Common myeloid progenitor, CD34-positive (primary cell): ENCODE results near the gene ZNF155.
A peak's percentile ranks its signal among the peaks of the same experiment; 100 is the strongest.

ENCODE experiments used
- CTCF ChIA-PET: fragments of 350-600 bp; sonication (Branson Sonifier 250); formaldehyde crosslinking; loops from one replicate; lab custom pipeline; 2021; ENCODE audit warnings: antibody characterized with exemption; lab: Charles Lee
- POLR2A ChIA-PET: fragments of 350-600 bp; sonication (Branson Sonifier 250); formaldehyde crosslinking; loops from one replicate; lab custom pipeline; 2021; ENCODE audit warnings: antibody characterized with exemption; lab: Charles Lee
- DNase-seq, 3 donors: peaks; one replicate each; pipeline versions ENCODE4 v3.0.0 to v3.0.0-alpha.2; 2013
- H3K27ac ChIP-seq, 2 experiments: 1 replicate in 1 of 2; 2 replicates in 1 of 2; pipeline ENCODE4 v1.7.0; 2013; ENCODE audit warnings: inconsistent platforms in 2 of 2, low read length in 2 of 2, mild to moderate bottlenecking in 2 of 2, low read depth in 1 of 2, moderate library complexity in 1 of 2; ENCODE audit not compliant: severe bottlenecking in 2 of 2, insufficient read depth in 1 of 2, poor library complexity in 1 of 2
- H3K27me3 ChIP-seq, 5 experiments: replicated peaks in 2 of 5; 1 replicate in 3 of 5; 2 replicates in 2 of 5; pipeline versions ENCODE4 v1.6.1 to v1.7.0; 2013; ENCODE audit warnings: low read length in 4 of 5, mild to moderate bottlenecking in 2 of 5, moderate library complexity in 2 of 5, inconsistent platforms in 1 of 5; ENCODE audit not compliant: insufficient read depth in 5 of 5, control insufficient read depth in 4 of 5
- H3K36me3 ChIP-seq, 4 experiments: 1 replicate in 2 of 4; 2 replicates in 2 of 4; pipeline versions ENCODE4 v1.6.1 to v1.7.0; 2013; ENCODE audit warnings: low read length in 3 of 4, control low read depth in 1 of 4, mild to moderate bottlenecking in 1 of 4; ENCODE audit not compliant: control insufficient read depth in 4 of 4, insufficient read depth in 4 of 4
- H3K4me1 ChIP-seq, 4 experiments: 1 replicate in 3 of 4; 2 replicates in 1 of 4; pipeline versions ENCODE4 v1.6.1 to v1.7.1; 2013; ENCODE audit warnings: low read length in 3 of 4, mild to moderate bottlenecking in 3 of 4, control low read depth in 1 of 4, inconsistent platforms in 1 of 4, moderate library complexity in 1 of 4; ENCODE audit not compliant: control insufficient read depth in 4 of 4, insufficient read depth in 4 of 4; ENCODE audit errors: control extremely low read depth in 1 of 4
- H3K4me3 ChIP-seq, 7 experiments: 1 replicate in 4 of 7; 2 replicates in 3 of 7; pipeline versions ENCODE4 v1.5.1 to v1.7.0; 2013; ENCODE audit warnings: mild to moderate bottlenecking in 7 of 7, low read length in 6 of 7, moderate library complexity in 6 of 7, inconsistent platforms in 2 of 7, low read depth in 2 of 7, control low read depth in 1 of 7; ENCODE audit not compliant: insufficient read depth in 4 of 7, control insufficient read depth in 1 of 7; ENCODE audit errors: extremely low read depth in 1 of 7
- H3K9me3 ChIP-seq, 5 experiments: 1 replicate in 4 of 5; 2 replicates in 1 of 5; pipeline versions ENCODE4 v1.6.1 to v1.7.1; 2013; ENCODE audit warnings: low read length in 4 of 5, mild to moderate bottlenecking in 2 of 5, inconsistent platforms in 1 of 5, low read depth in 1 of 5, moderate library complexity in 1 of 5; ENCODE audit not compliant: control insufficient read depth in 4 of 5, insufficient read depth in 2 of 5; ENCODE audit errors: control extremely low read depth in 1 of 5
- WGBS: methylation state at CpG from one replicate; pipeline ENCODE4 v1.1.5; 2013; ENCODE audit not compliant: insufficient coverage; 5-methylcytosine and 5-hydroxymethylcytosine counted together

Gene ZNF155

GRCh38 chr19:44021221-44021620 is 37.2 kb downstream of the ZNF155 start:
- Histone ChIP-seq H3K27ac (no peak overlapping the region), H3K4me3 (no peak overlapping the region), H3K27me3 (no peaks in the 10 kb centered on the region), H3K36me3 (no peaks in the 10 kb centered on the region), H3K4me1 (peaks cover 0 to 12% (median 11%) of the 10 kb centered on the region in 4 experiments), H3K9me3 (peaks cover 2 to 24% (median 7%) of the 10 kb centered on the region in 5 experiments)
- no peak for DNase-seq
- ChIA-PET POLR2A (no interaction called here), CTCF (no interaction called here)

GRCh38 chr19:44024900-44025216 is 40.9 kb downstream of the ZNF155 start:
- Histone ChIP-seq H3K9me3 (peaks cover 10 to 37% (median 23%) of the 10 kb centered on the region in 5 experiments), H3K27ac (peak overlapping the region in 1 of 2 experiments; percentile 87), H3K36me3 (peaks cover 24 to 33% (median 27%) of the 10 kb centered on the region in 4 experiments), H3K4me1 (peaks cover 0 to 12% (median 12%) of the 10 kb centered on the region in 4 experiments), H3K27me3 (no peaks in the 10 kb centered on the region), H3K4me3 (peak overlapping the region in 6 of 7 experiments; percentile 85 to 97 (median 93))
- ChIA-PET CTCF (no interaction called here), POLR2A (interaction anchor here (0.9 to 1.1 kb wide), 2 partner anchors 22 to 26 kb away, joined by 4 to 5 read pairs; partner anchors contain the start of gene ZNF230)
- 33% methylated on average over 3 of the region's 4 CpGs for WGBS
- DNase-seq, result no peak

- POLR2A ChIA-PET, result interaction anchor here (0.9 to 1.1 kb wide), 2 partner anchors 23 to 26 kb away, joined by 4 to 5 read pairs; partner anchors contain the start of gene ZNF230
Measured at GRCh38 chr19:44025217-44025936, 41.4 kb downstream of the ZNF155 start, which contains the start of gene ZNF222. Gene ZNF222, plus strand, starts transcription at chr19:44025379. Its CDS starts 58 bp downstream, at chr19:44025437.

GRCh38 chr19:44026622-44027021 is 42.6 kb downstream of the ZNF155 start:
- CTCF ChIA-PET, result no interaction called here
- DNase-seq, result no peak
- Histone ChIP-seq H3K4me1 (peaks cover 0 to 12% (median 12%) of the 10 kb centered on the region in 4 experiments), H3K27ac (no peak overlapping the region), H3K36me3 (peaks cover 32 to 51% (median 40%) of the 10 kb centered on the region in 4 experiments), H3K4me3 (no peak overlapping the region), H3K9me3 (peaks cover 17 to 48% (median 31%) of the 10 kb centered on the region in 5 experiments), H3K27me3 (no peaks in the 10 kb centered on the region)
- POLR2A ChIA-PET, result interaction anchor here (0.6 kb wide), 1 partner anchor 271 kb away, joined by 5 read pairs; no protein-coding TSS in a partner anchor
- WGBS, result 100% methylated on average over 3 of the region's 6 CpGs

More at GRCh38 chr19:44025217-44025936, 41.4 kb downstream of the ZNF155 start, which contains the start of gene ZNF222:
- 5% methylated on average over 24 of the region's 37 CpGs for WGBS
- Histone ChIP-seq H3K27me3 (no peaks in the 10 kb centered on the region), H3K9me3 (peaks cover 15 to 39% (median 28%) of the 10 kb centered on the region in 5 experiments), H3K4me3 (peak within 1 kb of the TSS; percentile 85 to 97 (median 95)), H3K27ac (peak within 1 kb of the TSS; percentile 74 to 87), H3K4me1 (peaks cover 0 to 12% (median 12%) of the 10 kb centered on the region in 4 experiments), H3K36me3 (peaks cover 24 to 38% (median 31%) of the 10 kb centered on the region in 4 experiments)
- CTCF ChIA-PET, result interaction anchor here (0.6 kb wide), 1 partner anchor 285 kb away, joined by 4 read pairs; no protein-coding TSS in a partner anchor
- peak; percentile 94 to 97 (median 97) for DNase-seq

- peaks cover 41 to 60% (median 46%) of the 10 kb centered on the region in 4 experiments for H3K36me3 ChIP-seq
- no peak overlapping the region for H3K27ac ChIP-seq
- CTCF ChIA-PET, result interaction anchor here (1.6 kb wide), 1 partner anchor 13 kb away, joined by 4 read pairs; no protein-coding TSS in a partner anchor
- peak in 2 of 3 donors; percentile 10 to 15 for DNase-seq
- POLR2A ChIA-PET, result interaction anchor here (0.6 to 0.7 kb wide), 2 partner anchors 8 to 13 kb away, joined by 3 to 4 read pairs; no protein-coding TSS in a partner anchor
- H3K4me3 ChIP-seq, result peak overlapping the region in 2 of 7 experiments; percentile 2 to 4
- H3K4me1 ChIP-seq, result no peaks in the 10 kb centered on the region
- peaks cover 20 to 92% (median 53%) of the 10 kb centered on the region in 5 experiments for H3K9me3 ChIP-seq
- WGBS, result no CpG with 5 or more reads among the region's 1 CpG
- no peaks in the 10 kb centered on the region for H3K27me3 ChIP-seq
Measured at GRCh38 chr19:44032001-44032610, 48.1 kb downstream of the ZNF155 start.

GRCh38 chr19:44042147-44042546 is 58.2 kb downstream of the ZNF155 start:
- Histone ChIP-seq H3K36me3 (no peaks in the 10 kb centered on the region), H3K9me3 (peaks cover 6 to 42% (median 7%) of the 10 kb centered on the region in 5 experiments), H3K27me3 (peaks cover 0 to 3% (median 0%) of the 10 kb centered on the region in 5 experiments), H3K4me1 (no peaks in the 10 kb centered on the region), H3K27ac (no peak overlapping the region), H3K4me3 (no peak overlapping the region)
- CTCF ChIA-PET, result interaction anchor here (1.2 kb wide), 1 partner anchor 436 kb away, joined by 3 read pairs; no protein-coding TSS in a partner anchor
- 100% methylated on average over 1 of the region's 2 CpGs for WGBS
- no peak for DNase-seq
- POLR2A ChIA-PET, result no interaction called here
